NCI-H1436 (cell line): ENCODE data around the gene CBFA2T3.
"Not testable (repeated sequence)": the region's sequence is repeated elsewhere in the genome, so short reads cannot be mapped to it uniquely, and the experiment has no call there.

Experiments used
- DNase-seq: peaks from one replicate; lab custom pipeline; 2025; lab: John Stamatoyannopoulos, UW

Gene CBFA2T3

DNA sequence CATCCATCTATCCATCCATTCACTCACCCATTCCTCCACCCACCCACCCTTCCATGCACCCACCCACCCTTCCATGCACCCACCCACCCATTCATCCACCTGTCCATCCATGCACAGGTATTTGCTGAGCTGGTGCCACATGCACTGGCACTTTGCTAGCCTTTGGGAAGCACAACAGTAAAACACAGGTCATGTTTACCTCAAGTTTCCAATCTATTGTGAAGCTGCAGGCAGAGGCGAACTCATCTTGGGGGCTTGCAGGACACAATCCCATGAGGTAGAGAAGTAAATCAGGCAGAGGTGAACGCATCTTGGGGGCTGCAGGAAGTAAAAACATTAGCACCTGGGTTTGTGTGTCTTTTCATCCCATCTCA lies 35.6 kb upstream of the CBFA2T3 start:
- no peak for DNase-seq

GRCh38 chr16:89011909-89012621 lies 35.1 kb upstream of the CBFA2T3 start:
- DNase-seq = no peak

DNA sequence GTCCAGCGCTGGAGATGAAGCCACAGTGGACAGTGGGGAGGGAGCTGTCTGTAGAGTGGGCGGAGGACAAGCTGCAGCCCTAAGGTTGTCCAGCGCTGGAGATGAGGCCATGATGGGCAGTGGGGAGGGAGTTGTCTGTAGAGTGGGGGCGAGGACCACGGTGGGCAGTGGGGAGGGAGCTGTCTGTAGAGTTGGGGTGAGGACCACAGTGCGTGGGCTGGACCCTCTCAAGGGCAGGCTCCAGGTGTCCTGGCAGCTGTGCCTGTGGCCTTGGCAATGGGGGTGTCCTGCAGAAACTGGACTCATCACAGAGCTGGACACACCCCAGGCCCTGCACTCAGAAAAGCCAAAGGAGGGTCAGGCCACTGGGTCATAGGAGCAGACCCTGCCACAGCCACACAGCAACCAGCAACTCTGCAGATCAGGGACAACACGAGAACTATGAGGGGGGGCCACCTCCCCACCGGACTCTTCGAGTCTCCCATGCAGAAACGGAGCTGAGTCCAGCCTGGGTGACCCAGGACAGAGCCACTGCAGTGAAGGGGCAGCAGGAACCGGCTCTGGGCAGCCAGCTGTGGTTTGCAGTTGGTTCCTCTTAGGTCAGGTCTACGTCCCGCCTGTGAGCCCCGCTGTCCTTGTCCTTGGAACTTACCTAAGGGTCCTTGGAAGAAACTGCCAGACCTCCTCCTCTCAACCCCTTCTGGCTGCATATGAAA lies 33.4 kb upstream of the CBFA2T3 start:
- DNase-seq = no peak

- DNase-seq = no peak
Measured at GRCh38 chr16:89009343-89010209, 32.6 kb upstream of the CBFA2T3 start.

DNA sequence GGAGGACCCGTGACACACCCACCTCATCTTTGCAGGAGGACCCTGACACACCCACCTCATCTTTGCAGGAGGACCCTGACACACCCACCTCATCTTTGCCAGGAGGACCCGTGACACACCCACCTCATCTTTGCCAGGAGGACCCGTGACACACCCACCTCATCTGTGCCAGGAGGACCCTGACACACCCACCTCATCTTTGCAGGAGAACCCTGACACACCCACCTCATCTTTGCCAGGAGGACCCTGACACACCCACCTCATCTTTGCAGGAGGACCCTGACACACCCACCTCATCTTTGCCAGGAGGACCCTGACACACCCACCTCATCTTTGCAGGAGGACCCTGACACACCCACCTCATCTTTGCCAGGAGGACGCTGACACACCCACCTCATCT lies 31.8 kb upstream of the CBFA2T3 start:
- not testable (repeated sequence) for DNase-seq

- no peak for DNase-seq
Measured at GRCh38 chr16:89007371-89008249, 30.6 kb upstream of the CBFA2T3 start.

DNA sequence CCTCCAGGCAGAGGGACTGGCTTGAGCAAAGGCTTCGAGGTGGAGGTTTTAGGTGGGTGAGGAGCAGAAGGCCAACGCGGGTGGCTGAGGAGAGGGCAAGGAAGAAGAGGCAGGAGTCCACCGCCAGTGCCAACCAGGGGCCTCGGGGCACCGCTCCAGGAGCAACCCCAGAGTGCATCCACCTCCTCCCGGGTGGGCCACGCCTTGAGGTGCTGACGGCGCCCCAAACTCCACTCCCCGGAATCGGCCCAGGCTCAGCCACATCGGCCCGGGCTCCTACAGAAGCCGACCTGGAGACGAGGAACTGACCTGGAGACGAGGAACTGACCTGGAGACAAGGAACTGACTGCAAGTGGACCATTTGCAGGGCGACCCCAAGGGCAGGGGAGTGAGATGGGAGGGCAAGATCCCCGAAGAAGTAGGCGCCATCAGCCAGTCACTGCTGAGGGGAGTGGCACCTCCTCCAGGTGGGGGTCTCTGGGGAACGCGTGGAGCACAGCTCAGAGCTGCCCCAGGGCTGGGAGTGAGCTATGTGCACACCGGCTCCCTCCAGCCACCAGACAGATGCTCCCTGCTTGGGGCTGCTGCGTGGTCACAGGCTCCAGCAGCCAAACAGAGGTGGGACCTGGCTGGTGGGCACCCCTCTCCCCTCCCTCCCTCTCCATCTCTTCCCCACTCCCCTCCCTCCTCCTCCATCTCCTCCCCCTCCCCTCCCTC lies 29.2 kb upstream of the CBFA2T3 start:
- DNase-seq = no peak

DNA sequence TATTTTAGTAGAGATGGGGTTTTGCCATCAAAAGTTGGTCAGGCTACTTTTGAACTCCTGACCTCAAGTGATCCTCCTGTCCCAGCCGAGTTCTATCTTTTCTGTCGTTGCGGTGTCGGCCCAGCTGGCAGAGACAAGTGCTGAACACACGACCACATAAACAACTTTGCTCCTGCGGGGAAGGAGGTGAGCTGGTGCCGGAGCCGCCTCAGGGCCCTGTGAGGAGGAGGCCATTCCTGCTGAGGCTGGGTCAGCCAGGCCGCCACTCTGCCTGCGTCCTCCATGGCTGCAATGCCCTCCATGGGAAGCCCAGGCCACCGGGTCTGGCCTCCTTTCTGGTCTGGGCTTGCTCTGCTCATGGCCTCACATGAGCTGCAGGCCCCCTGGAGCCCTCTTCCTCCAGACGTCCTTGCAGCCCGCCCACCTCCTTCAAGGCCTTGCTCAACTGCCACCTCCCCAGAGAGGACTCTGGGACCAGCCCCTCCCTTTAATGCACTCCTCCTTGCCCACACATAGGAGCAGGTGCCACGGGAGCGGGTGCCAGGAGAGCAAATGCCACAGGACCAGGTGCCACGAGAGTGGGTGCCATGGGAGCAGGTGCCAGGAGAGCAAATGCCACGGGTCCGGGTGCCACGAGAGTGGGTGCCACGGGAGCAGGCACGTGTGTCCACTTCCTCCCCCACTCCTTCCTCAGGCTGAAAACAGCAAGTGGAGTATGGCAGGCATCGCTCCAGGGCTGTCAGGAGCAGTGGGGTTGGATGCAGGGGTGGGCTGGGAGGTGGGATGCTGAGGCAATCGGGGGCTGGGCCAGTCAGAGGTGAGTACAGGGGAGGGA lies 28.4 kb upstream of the CBFA2T3 start:
- no peak for DNase-seq

DNA sequence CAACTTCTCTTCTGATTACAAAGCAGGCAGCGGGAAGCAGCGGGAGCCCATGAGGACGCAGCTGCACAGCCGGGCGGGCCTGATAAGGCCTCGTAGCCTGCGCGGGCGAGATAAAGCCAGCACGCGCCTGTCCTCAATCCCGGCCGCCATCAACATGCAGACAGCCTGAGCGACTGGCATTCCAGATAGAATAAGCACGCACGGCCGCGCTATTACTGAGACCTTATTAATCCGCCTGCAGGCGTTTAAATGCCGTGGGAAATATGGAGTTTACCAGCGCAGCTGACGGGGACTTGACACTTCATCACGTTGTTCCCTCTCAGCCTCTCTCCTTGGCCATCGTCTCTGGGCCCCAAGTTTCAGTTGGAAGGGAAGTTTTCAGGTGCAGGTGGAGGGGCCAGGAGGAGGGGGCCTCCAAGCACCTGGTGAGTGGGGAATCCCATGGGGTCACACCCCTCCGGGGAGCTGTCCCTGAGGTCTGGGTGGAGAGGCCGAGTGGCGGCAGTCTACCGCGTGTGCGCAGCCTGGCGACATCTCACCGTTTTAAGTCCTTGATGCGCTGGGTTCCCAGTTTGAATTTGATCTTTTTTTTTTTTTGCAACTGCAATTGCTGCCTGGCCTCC lies 27.3 kb upstream of the CBFA2T3 start:
- no peak for DNase-seq

- no peak for DNase-seq
Measured at GRCh38 chr16:89003831-89004208, 26.8 kb upstream of the CBFA2T3 start.

GRCh38 chr16:89002851-89003830 lies 26.1 kb upstream of the CBFA2T3 start:
- DNase-seq = no peak

DNA sequence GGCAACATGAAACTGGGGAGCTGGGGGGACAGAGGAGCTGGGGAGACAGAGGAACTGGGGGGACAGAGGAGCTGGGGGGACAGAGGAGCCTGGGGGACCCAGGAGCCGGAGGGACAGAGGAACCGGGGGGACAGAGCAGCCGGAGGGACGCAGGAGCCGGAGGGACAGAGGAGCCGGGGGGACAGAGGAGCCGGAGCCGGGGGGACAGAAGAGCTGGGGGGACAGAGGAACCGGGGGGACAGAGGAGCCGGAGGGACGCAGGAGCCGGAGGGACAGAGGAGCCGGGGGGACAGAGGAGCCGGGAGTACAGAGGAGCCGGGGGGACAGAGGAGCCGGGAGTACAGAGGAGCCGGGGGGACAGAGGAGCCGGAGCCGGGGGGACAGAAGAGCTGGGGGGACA lies 25.1 kb upstream of the CBFA2T3 start:
- DNase-seq = not testable (repeated sequence)

DNA sequence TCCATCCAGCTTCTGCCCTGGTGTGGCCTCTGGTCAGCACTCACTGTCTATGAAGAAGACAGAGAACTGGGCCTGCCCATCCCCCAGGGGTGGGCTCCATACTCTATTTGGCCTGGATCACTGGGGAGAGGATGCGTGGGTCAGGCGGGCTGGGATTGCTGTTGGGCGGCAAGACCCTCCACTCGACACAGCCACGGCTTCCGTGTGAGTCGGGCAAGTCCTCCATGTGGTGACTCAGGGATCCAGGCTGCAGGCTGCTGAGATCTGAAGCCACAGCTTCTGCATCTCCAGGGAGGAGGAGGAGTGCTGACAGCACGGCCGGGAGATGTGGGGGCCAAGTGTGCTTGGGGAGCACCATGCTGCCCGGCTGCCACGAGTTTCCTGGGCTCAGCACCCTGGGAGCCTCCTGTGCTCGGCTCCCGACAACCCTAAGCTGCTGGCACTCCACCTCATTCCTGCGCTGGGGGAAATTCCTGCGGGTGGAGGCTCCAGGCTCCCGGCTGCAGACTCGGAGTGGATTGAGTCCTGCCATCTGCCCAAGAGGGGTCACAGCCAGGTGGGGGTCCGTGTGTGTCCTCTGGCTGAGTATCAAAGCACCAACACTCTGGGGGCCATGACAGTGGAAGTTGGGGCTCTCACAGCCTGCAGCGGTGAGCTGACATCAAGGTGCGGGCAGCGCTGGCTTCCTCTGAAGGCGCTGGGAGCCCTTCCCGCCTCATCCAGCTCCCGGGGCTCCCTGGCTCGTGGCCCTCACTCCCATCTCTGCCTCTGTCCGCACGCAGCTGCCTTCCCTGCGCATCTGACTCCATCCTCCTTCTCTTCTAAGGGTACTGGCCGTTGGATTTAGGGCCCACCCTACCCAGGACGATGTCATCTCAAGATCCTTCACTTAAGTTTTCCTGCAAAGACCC lies 24.4 kb upstream of the CBFA2T3 start:
- no peak for DNase-seq

- no peak for DNase-seq
Measured at GRCh38 chr16:89000207-89000959, 23.4 kb upstream of the CBFA2T3 start.

GRCh38 chr16:88999457-89000206 lies 22.6 kb upstream of the CBFA2T3 start:
- no peak for DNase-seq
